ENCODE data around the gene SEMA3G.
A peak's percentile ranks its signal among the peaks of the same experiment; 100 is the strongest.

SEMA3G gene

DNA sequence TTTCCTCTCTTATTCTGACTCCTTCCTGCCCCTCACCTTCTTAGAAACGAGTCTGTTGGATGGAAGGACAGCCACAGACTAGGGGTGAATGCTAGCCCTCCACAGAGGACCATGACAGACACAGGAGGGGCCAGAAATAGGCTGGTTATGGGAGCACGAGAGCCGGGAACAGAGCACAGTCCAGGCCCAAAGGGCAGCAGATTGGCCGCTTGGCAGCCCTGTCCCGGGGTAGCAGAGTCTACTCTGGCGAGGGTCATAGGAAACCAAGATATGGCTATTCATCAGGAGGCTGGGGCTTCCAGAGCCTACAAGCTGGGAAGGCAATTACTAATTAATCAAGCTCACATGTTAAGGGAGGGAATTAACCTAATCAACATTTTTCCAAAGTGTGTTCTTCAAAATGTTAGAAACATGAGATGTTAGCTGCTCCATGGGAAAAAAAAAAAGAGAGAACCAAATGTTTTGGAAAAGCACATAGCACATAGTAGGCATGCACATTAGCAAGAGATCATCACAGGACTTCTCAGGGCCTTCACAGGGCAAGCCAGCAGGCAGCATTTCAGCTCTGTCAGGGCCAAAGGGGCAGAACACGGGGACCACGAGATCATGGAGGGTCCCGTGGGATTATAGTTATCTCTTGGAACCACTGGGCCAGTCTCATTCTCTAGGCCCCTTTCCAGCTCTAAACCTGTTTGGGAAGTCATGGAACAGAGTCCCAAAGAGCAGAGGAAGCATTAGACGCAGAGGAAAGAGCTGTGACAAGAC, 13.3 kb downstream of the SEMA3G start:
- in situ Hi-C loops (cut with HindIII; ENCODE audit: low pct_ligation_motif_present, low sequenced_read_pairs): no loop called here
- no peaks in the 10 kb centered on the region for H3K27me3 ChIP-seq (replicated peaks)
- no peak overlapping the region for H3K27ac ChIP-seq
- H3K36me3 ChIP-seq (replicated peaks): no peaks in the 10 kb centered on the region
- H3K4me3 ChIP-seq (ENCODE audit: low read depth, low read length): no peak overlapping the region
- TF ChIP-seq, protein P1, sequence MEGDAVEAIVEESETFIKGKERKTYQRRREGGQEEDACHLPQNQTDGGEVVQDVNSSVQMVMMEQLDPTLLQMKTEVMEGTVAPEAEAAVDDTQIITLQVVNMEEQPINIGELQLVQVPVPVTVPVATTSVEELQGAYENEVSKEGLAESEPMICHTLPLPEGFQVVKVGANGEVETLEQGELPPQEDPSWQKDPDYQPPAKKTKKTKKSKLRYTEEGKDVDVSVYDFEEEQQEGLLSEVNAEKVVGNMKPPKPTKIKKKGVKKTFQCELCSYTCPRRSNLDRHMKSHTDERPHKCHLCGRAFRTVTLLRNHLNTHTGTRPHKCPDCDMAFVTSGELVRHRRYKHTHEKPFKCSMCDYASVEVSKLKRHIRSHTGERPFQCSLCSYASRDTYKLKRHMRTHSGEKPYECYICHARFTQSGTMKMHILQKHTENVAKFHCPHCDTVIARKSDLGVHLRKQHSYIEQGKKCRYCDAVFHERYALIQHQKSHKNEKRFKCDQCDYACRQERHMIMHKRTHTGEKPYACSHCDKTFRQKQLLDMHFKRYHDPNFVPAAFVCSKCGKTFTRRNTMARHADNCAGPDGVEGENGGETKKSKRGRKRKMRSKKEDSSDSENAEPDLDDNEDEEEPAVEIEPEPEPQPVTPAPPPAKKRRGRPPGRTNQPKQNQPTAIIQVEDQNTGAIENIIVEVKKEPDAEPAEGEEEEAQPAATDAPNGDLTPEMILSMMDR (IDR thresholded peaks at IDR 0.05; ENCODE audit: low read depth, low read length, missing control alignments): no peak
- DNase-seq: no peak

DNA sequence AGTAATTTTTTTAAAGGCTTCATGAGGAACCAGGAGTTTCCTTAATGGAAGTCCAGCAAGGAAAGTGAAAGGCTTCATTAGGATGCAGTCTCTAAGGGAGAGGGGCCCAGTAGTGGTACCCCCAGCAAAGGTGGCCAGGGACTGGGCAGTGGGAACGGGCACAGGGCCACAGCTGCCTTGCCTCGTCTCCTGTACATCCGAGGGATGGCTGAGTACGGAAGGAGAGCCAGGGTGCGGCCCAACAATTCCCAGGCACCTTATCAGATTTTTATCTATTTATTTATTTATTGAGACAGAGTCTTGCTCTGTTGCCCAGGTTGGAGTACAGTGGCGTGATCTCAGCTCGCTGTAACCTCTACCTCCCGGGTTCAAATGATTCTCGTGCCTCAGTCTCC, 14.5 kb downstream of the SEMA3G start:
- DNase-seq: no peak
- H3K27me3 ChIP-seq (replicated peaks): no peaks in the 10 kb centered on the region
- no peak overlapping the region for H3K4me3 ChIP-seq (ENCODE audit: low read depth, low read length)
- in situ Hi-C loops (cut with HindIII; ENCODE audit: low pct_ligation_motif_present, low sequenced_read_pairs): no loop called here
- H3K36me3 ChIP-seq (replicated peaks): no peaks in the 10 kb centered on the region
- TF ChIP-seq, protein P1 (IDR thresholded peaks at IDR 0.05; ENCODE audit: low read depth, low read length, missing control alignments): no peak
- no peak overlapping the region for H3K27ac ChIP-seq

DNA sequence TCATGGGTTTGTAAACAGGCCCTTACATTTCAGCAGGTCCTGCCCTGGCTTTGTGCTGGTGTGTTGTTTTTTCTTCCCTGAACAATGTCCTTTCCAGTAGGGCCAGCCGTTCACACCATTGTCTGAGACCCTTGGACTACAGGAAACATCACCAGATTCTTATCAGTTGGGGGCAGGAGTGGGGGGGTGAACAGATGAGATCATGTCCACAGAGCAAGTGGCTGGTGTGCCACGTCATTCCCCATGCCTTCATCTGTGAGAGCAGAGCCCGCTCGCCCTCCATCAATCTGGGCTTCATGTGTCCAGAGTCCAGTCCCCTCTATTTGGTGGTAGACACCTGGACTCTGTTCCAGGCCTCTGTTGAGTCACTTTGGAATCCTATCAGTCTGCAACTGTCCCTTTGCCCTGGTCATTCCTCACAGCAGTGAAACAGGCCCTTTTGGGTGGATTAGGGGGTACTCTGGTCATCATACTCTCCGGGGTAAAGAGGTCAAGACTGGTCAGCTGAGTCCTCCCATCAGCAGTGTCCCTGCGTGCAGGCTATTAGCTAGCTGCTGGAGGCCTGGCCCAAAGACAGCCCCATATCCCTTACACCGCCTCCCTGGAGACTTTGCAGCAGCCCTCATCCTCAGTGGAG, 15.0 kb downstream of the SEMA3G start:
- no peaks in the 10 kb centered on the region for H3K27me3 ChIP-seq (replicated peaks)

DNA sequence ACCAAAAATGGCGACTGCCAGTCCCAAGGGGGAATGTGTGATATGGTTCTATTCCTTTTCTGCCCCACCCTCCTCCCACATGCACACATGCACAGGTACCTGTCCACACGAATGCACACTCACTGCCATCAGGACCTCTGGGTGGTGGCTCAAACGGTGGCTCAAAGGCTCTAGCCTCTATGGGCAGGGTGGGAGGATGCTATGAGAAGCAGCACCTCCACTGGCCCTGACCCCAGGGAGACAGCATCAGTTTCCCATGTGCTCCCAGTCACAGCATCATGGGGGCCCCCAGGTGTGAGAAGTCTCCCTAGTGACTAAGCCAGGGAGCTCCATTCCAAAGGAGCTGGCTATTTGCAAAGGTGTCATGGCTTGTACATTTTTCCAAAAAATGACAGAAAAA, 15.9 kb downstream of the SEMA3G start:
- in situ Hi-C loops (cut with HindIII; ENCODE audit: low pct_ligation_motif_present, low sequenced_read_pairs): no loop called here
- TF ChIP-seq, protein P1 (IDR thresholded peaks at IDR 0.05; ENCODE audit: low read depth, low read length, missing control alignments): no peak
- no peak overlapping the region for H3K27ac ChIP-seq
- H3K27me3 ChIP-seq (replicated peaks): no peaks in the 10 kb centered on the region
- no peaks in the 10 kb centered on the region for H3K36me3 ChIP-seq (replicated peaks)
- DNase-seq: no peak
- no peak overlapping the region for H3K4me3 ChIP-seq (ENCODE audit: low read depth, low read length)

More for the DNA sequence above, 15.0 kb downstream of the SEMA3G start:
- TF ChIP-seq, protein P1 (IDR thresholded peaks at IDR 0.05; ENCODE audit: low read depth, low read length, missing control alignments): no peak
- Histone ChIP-seq H3K4me3 (ENCODE audit: low read depth, low read length) (no peak overlapping the region), H3K27ac (no peak overlapping the region), H3K36me3 (replicated peaks) (no peaks in the 10 kb centered on the region)
- DNase-seq: peak; percentile 41
- in situ Hi-C loops (cut with HindIII; ENCODE audit: low pct_ligation_motif_present, low sequenced_read_pairs): no loop called here

DNA sequence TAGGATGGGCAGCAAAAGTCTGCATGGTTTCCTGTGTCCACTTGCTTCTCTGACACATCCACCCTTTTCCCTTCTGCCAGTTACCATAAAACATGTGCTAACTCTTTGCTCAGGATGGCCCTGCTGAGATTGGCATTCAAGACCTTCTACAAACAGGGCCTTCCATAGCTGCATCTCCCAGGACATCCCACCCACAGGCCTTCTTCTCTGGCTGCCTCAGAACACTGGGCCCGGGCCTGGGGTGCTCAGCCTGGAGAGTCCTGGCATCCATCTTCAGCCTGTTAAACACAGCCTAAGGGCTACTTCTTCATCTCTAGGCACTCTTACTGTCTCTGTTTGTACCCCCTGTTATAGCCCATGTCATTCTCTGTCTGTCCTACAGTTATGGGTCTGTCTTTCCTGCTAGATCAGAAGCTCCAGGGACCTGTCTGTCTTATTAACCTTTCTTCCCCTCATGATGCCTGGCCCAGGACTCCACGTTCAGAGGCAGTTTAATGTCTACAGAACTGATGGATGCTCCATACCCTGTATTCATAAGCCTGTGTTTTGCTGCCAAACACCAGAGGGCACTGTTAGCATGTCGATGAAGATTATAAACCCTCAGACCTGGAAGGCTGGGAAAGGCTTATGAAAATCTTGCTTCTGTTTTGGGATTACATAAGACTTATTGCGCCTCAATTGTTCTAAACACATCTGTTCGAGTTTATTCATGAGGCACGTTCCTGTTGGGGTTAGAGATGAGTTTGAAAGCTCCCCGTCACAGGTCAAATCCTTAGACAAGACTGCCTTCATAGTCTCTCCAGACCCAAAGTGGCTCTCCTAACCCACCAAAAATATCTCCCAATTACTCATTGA, 16.5 kb downstream of the SEMA3G start:
- TF ChIP-seq, protein P1 (IDR thresholded peaks at IDR 0.05; ENCODE audit: low read depth, low read length, missing control alignments): peak; percentile 86
- DNase-seq: peak; percentile 70
- Histone ChIP-seq H3K27ac (no peak overlapping the region), H3K36me3 (replicated peaks) (no peaks in the 10 kb centered on the region), H3K4me3 (ENCODE audit: low read depth, low read length) (no peak overlapping the region), H3K27me3 (replicated peaks) (no peaks in the 10 kb centered on the region)
- in situ Hi-C loops (cut with HindIII; ENCODE audit: low pct_ligation_motif_present, low sequenced_read_pairs): no loop called here

All from brain microvascular endothelial cell (primary cell).